Heart right ventricle (tissue), 16 donors: Measurements from ENCODE around the gene NR1I3. TPM values are rescaled to one million over a fixed set of nuclear protein-coding genes. Genes with fewer than 3 reads are reported as not detected.

ENCODE experiments used
- ATAC-seq, 8 donors: fragments of 200-7000 bp; cut with Tn5 transposase; one replicate each; pipeline ENCODE4 v1.9.1; 2020; ENCODE audit warnings: mild to moderate bottlenecking in 8 of 8, moderate library complexity in 8 of 8, moderate number of reproducible peaks in 1 of 8
- DNase-seq, 2 donors: peaks; one replicate each; pipeline ENCODE4 v3.0.0-alpha.2; 2020
- H3K27ac ChIP-seq, 10 donors: fragments of 200-600 bp; sonication (generic) in 2 of 10; one replicate each; pipeline versions ENCODE4 v1.5.0 to v1.8.0; 2020 to 2022; ENCODE audit warnings: mild to moderate bottlenecking in 3 of 10
- H3K27me3 ChIP-seq, 7 donors: fragments of 200-600 bp; one replicate each; pipeline ENCODE4 v1.8.0; 2021 to 2022; ENCODE audit warnings: mild to moderate bottlenecking in 2 of 7
- H3K36me3 ChIP-seq, 9 donors: fragments of 200-600 bp; sonication (generic) in 1 of 9; one replicate each; pipeline versions ENCODE4 v1.5.0 to v1.8.0; 2020 to 2022; ENCODE audit warnings: mild to moderate bottlenecking in 2 of 9
- H3K4me1 ChIP-seq, 9 donors: fragments of 200-600 bp; sonication (generic) in 1 of 9; one replicate each; pipeline versions ENCODE4 v1.5.0 to v1.8.0; 2020 to 2022; ENCODE audit warnings: mild to moderate bottlenecking in 4 of 9
- H3K4me3 ChIP-seq, 10 donors: fragments of 200-600 bp; sonication (generic) in 2 of 10; one replicate each; pipeline versions ENCODE4 v1.5.0 to v1.8.0; 2020 to 2022; ENCODE audit warnings: mild to moderate bottlenecking in 7 of 10, moderate library complexity in 2 of 10
- H3K9me3 ChIP-seq, 11 donors: fragments of 200-600 bp in 10 of 11; sonication (generic) in 2 of 11; one replicate each; pipeline versions ENCODE4 v1.5.0 to v1.8.0; 2013 to 2022; ENCODE audit warnings: mild to moderate bottlenecking in 2 of 11, control low read depth in 1 of 11, moderate library complexity in 1 of 11
- WGBS, 2 donors: extraction: QIAGEN DNeasy Blood & Tissue Kit; methylation state at CpG; one replicate each; pipeline ENCODE4 v1.1.7; 2013; ENCODE audit warnings: inconsistent platforms in 1 of 2; 5-methylcytosine and 5-hydroxymethylcytosine counted together
- intact Hi-C, 10 donors: fragments of 100-400 bp; cut with DNase I; formaldehyde crosslinking; loops; one replicate each; pipeline versions ENCODE4 v1.11.1 to v1.14.2; 2022
- polyA plus RNA-seq, 2 donors: library from polyadenylated mRNA; stranded (reverse); fragments of 200-250 nt; gene quantifications; one replicate each; pipeline ENCODE4 v1.2.3, GENCODE V29; 2013
- total RNA-seq, 10 donors: library from RNA; stranded (reverse); fragmentation: NEBNext Ultra II Directional in 3 of 10; extraction: Animal tissue kit (Norgen Biotek cat#: 25700) in 3 of 10; gene quantifications; one replicate each; pipeline versions ENCODE4 v1.2.1 to v1.2.4, GENCODE V29; 2021 to 2023
- TF ChIP-seq, protein P1 (sequence below), 9 donors: fragments of 200-600 bp; sonication (generic) in 2 of 9; IDR thresholded peaks; one replicate each; pipeline versions ENCODE4 v1.5.0 to v1.8.0; 2021 to 2022; ENCODE audit warnings: antibody characterized with exemption in 9 of 9, mild to moderate bottlenecking in 5 of 9, moderate library complexity in 1 of 9
- donor health status: Arrhythmogenic right ventricular cardiomyopathy.
- donor health status: ischemic (EF 13 %, LVEDD 7.1; RV severe dilation, severe dysfunction).
- donor health status: healthy with polysubstance abuse.
- donor health status: DM: no; HTN: yes; CAD: no.
- donor health status: DM: no; HTN: no; CAD: no.
- donor health status: ischemic (EF 25% LVEDD 6.9; RV normal size, moderate dysfunction).
- donor health status: ischemic (EF 25% LVEDD 5.7; RV mildly dilated, moderate dysfunction).
- donor health status: healthy.
- donor health status: DM: yes; HTN: yes; CAD: no.
- donor health status: Ischemic cardiomyopathy.
- donor health status: ischemic (EF 35%, LVEDD 5.7; RV mildly dilated, moderate dysfunction).
- donor health status: nonischemic (EF 11% LVEDD 7.7; RV severe dilation, severe dysfunction).
- donor health status: DM: yes; HTN: yes; CAD: no.
- donor health status: PGD.
- donor health status: ischemic (EF 29% LVEDD 5.4; RV normal size, mild dysfunction).
- donor health status: nonischemic (EF 23%, LVEDD 6.1; RV moderate dilation, normal function).

NR1I3 gene
- total and polyA plus RNA-seq, 12 donors: 0.10 TPM; not detected in 11

GRCh38 chr1:161185732-161186311, 52.2 kb downstream of the NR1I3 start:
- TF ChIP-seq, protein P1, sequence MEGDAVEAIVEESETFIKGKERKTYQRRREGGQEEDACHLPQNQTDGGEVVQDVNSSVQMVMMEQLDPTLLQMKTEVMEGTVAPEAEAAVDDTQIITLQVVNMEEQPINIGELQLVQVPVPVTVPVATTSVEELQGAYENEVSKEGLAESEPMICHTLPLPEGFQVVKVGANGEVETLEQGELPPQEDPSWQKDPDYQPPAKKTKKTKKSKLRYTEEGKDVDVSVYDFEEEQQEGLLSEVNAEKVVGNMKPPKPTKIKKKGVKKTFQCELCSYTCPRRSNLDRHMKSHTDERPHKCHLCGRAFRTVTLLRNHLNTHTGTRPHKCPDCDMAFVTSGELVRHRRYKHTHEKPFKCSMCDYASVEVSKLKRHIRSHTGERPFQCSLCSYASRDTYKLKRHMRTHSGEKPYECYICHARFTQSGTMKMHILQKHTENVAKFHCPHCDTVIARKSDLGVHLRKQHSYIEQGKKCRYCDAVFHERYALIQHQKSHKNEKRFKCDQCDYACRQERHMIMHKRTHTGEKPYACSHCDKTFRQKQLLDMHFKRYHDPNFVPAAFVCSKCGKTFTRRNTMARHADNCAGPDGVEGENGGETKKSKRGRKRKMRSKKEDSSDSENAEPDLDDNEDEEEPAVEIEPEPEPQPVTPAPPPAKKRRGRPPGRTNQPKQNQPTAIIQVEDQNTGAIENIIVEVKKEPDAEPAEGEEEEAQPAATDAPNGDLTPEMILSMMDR (IDR thresholded peaks at IDR 0.05): no peak
- peak in 7 of 8 donors; percentile 10 to 44 (median 17) for ATAC-seq
- no peaks in the 10 kb centered on the region for H3K27me3 ChIP-seq
- WGBS, 2 donors: 18 to 42% methylated on average over 2 of the region's 2 CpGs
- H3K4me3 ChIP-seq: no peak overlapping the region
- intact Hi-C loops: no loop called here
- peak overlapping the region; percentile 39 to 88 (median 74) for H3K27ac ChIP-seq
- H3K9me3 ChIP-seq: no peaks in the 10 kb centered on the region
- DNase-seq: no peak
- H3K36me3 ChIP-seq: peaks cover 0 to 18% (median 0%) of the 10 kb centered on the region in 9 donors
- H3K4me1 ChIP-seq: peaks cover 8 to 89% (median 28%) of the 10 kb centered on the region in 9 donors

GRCh38 chr1:161185282-161185682, 52.7 kb downstream of the NR1I3 start:
- Histone ChIP-seq H3K27me3 (no peaks in the 10 kb centered on the region), H3K9me3 (no peaks in the 10 kb centered on the region), H3K4me1 (peaks cover 8 to 94% (median 28%) of the 10 kb centered on the region in 9 donors), H3K4me3 (no peak overlapping the region), H3K27ac (peak overlapping the region in 9 of 10 donors; percentile 61 to 88 (median 75)), H3K36me3 (peaks cover 0 to 13% (median 0%) of the 10 kb centered on the region in 9 donors)
- ATAC-seq (peak; percentile 69 to 93 (median 90)), DNase-seq (peak; percentile 62 to 91)
- 0 to 1% methylated on average over 3 of the region's 3 CpGs for WGBS, 2 donors
- intact Hi-C loops: no loop called here
- TF ChIP-seq, protein P1 (IDR thresholded peaks at IDR 0.05): no peak

GRCh38 chr1:161182214-161182613, 55.8 kb downstream of the NR1I3 start:
- H3K27me3 ChIP-seq: no peaks in the 10 kb centered on the region
- intact Hi-C loops: no loop called here
- ATAC-seq (no peak), DNase-seq (no peak)
- H3K27ac ChIP-seq: peak overlapping the region in 2 of 10 donors; percentile 37 to 87
- no peak overlapping the region for H3K4me3 ChIP-seq
- TF ChIP-seq, protein P1 (IDR thresholded peaks at IDR 0.05): no peak
- no peaks in the 10 kb centered on the region for H3K36me3 ChIP-seq
- H3K4me1 ChIP-seq: peaks cover 8 to 73% (median 28%) of the 10 kb centered on the region in 9 donors
- 92 to 100% methylated on average over 1 of the region's 1 CpG for WGBS, 2 donors
- no peaks in the 10 kb centered on the region for H3K9me3 ChIP-seq

DNA sequence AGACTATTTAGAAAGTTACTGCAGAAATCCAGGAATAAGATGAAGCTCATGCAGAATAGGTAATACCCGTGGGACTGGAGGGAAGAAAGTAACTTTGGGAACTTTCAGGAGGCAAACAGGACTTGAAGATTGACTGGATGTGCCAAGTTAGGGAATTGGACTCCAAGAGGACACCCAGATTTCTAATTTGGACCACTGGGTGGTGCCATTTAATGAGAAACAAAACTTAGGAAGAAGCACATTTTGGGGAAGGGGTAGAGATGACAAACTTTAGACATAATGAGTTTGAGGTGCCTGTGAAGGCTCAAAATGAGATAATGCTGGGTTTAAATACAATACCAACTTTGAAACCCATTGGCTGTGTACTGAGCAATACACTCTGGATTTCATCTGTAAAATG, 57.4 kb downstream of the NR1I3 start:
- Histone ChIP-seq H3K4me3 (no peak overlapping the region), H3K4me1 (peaks cover 5 to 70% (median 25%) of the 10 kb centered on the region in 9 donors), H3K9me3 (no peaks in the 10 kb centered on the region), H3K27ac (peak overlapping the region in 1 of 10 donors; percentile 45), H3K36me3 (peaks cover 0 to 7% (median 0%) of the 10 kb centered on the region in 9 donors), H3K27me3 (no peaks in the 10 kb centered on the region)
- DNase-seq (no peak), ATAC-seq (no peak)
- intact Hi-C loops: no loop called here
- TF ChIP-seq, protein P1 (IDR thresholded peaks at IDR 0.05): peak in 4 of 9 donors; percentile 39 to 51 (median 44)
- WGBS, 2 donors: 51 to 62% methylated on average over 1 of the region's 1 CpG
